Upper lobe of right lung (tissue), 1 donor: ENCODE results near the gene ECE2. TPM values are rescaled to one million over a fixed set of nuclear protein-coding genes. Genes with fewer than 3 reads are reported as not detected.

Experiments used
- ATAC-seq: fragments of 200-7000 bp; cut with Tn5 transposase; one replicate; pipeline ENCODE4 v1.9.1; 2020; ENCODE audit warnings: mild to moderate bottlenecking, moderate library complexity
- DNase-seq: peaks from one replicate; pipeline ENCODE4 v3.0.0-alpha.2; 2020
- H3K27ac ChIP-seq: fragments of 200-600 bp; one replicate; pipeline ENCODE4 v1.8.0; 2022
- H3K27me3 ChIP-seq: fragments of 200-600 bp; one replicate; pipeline ENCODE4 v1.8.0; 2022; ENCODE audit warnings: mild to moderate bottlenecking
- H3K36me3 ChIP-seq: fragments of 200-600 bp; one replicate; pipeline ENCODE4 v1.8.0; 2022
- H3K4me1 ChIP-seq: fragments of 200-600 bp; one replicate; pipeline ENCODE4 v1.8.0; 2022
- H3K4me3 ChIP-seq: fragments of 200-600 bp; one replicate; pipeline ENCODE4 v1.8.0; 2022; ENCODE audit warnings: mild to moderate bottlenecking
- H3K9me3 ChIP-seq: fragments of 200-600 bp; one replicate; pipeline ENCODE4 v1.8.0; 2022
- intact Hi-C: fragments of 100-400 bp; cut with DNase I; formaldehyde crosslinking; loops from one replicate; pipeline ENCODE4 v1.11.0; 2022
- total RNA-seq: library from RNA; stranded (reverse); fragmentation: NEBNext Ultra II Directional; extraction: Animal tissue kit (Norgen Biotek cat#: 25700); gene quantifications from one replicate; pipeline ENCODE4 v1.2.1, GENCODE V29; 2021
- TF ChIP-seq, protein P1 (sequence below): fragments of 200-600 bp; IDR thresholded peaks from one replicate; pipeline ENCODE4 v1.8.0; 2022; ENCODE audit warnings: antibody characterized with exemption
- donor health status: DM: no; HTN: yes; CAD: no; lungs with severe emphysema.

Gene ECE2
- total RNA-seq, 1 donor from 2014 or later, result not detected

GRCh38 chr3:184335291-184335660 is 59.5 kb downstream of the ECE2 start:
- Histone ChIP-seq H3K27me3 (no peaks in the 10 kb centered on the region), H3K36me3 (peaks cover 50% of the 10 kb centered on the region), H3K9me3 (no peaks in the 10 kb centered on the region), H3K4me3 (peak overlapping the region; percentile 72), H3K27ac (peak overlapping the region; percentile 89), H3K4me1 (peaks cover 26% of the 10 kb centered on the region)
- DNase-seq, result no peak
- intact Hi-C loops, result no loop called here
- no peak for ATAC-seq
- TF ChIP-seq, protein P1, sequence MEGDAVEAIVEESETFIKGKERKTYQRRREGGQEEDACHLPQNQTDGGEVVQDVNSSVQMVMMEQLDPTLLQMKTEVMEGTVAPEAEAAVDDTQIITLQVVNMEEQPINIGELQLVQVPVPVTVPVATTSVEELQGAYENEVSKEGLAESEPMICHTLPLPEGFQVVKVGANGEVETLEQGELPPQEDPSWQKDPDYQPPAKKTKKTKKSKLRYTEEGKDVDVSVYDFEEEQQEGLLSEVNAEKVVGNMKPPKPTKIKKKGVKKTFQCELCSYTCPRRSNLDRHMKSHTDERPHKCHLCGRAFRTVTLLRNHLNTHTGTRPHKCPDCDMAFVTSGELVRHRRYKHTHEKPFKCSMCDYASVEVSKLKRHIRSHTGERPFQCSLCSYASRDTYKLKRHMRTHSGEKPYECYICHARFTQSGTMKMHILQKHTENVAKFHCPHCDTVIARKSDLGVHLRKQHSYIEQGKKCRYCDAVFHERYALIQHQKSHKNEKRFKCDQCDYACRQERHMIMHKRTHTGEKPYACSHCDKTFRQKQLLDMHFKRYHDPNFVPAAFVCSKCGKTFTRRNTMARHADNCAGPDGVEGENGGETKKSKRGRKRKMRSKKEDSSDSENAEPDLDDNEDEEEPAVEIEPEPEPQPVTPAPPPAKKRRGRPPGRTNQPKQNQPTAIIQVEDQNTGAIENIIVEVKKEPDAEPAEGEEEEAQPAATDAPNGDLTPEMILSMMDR, result no peak

GRCh38 chr3:184335661-184336546 is 60.1 kb downstream of the ECE2 start:
- Histone ChIP-seq H3K4me1 (peaks cover 26% of the 10 kb centered on the region), H3K27me3 (no peaks in the 10 kb centered on the region), H3K9me3 (no peaks in the 10 kb centered on the region), H3K27ac (peak overlapping the region; percentile 89), H3K36me3 (peaks cover 44% of the 10 kb centered on the region), H3K4me3 (peak overlapping the region; percentile 72)
- DNase-seq (peak; percentile 94), ATAC-seq (peak; percentile 83)
- intact Hi-C loops, result no loop called here
- TF ChIP-seq, protein P1, result no peak

GRCh38 chr3:184336547-184337398 is 61.0 kb downstream of the ECE2 start:
- Histone ChIP-seq H3K27me3 (no peaks in the 10 kb centered on the region), H3K9me3 (no peaks in the 10 kb centered on the region), H3K36me3 (peaks cover 39% of the 10 kb centered on the region), H3K4me1 (peaks cover 26% of the 10 kb centered on the region), H3K4me3 (peak overlapping the region; percentile 72), H3K27ac (peak overlapping the region; percentile 89)
- TF ChIP-seq, protein P1, result no peak
- DNase-seq (no peak), ATAC-seq (peak; percentile 18)
- intact Hi-C loops, result no loop called here

- H3K4me1 ChIP-seq, result peaks cover 26% of the 10 kb centered on the region
- intact Hi-C loops, result no loop called here
Observed at GRCh38 chr3:184337399-184337714, 61.5 kb downstream of the ECE2 start, which contains the start of gene FAM131A. TSS of gene FAM131A (plus strand) at chr3:184337600. CDS start at chr3:184337631, 31 bp downstream.

DNA sequence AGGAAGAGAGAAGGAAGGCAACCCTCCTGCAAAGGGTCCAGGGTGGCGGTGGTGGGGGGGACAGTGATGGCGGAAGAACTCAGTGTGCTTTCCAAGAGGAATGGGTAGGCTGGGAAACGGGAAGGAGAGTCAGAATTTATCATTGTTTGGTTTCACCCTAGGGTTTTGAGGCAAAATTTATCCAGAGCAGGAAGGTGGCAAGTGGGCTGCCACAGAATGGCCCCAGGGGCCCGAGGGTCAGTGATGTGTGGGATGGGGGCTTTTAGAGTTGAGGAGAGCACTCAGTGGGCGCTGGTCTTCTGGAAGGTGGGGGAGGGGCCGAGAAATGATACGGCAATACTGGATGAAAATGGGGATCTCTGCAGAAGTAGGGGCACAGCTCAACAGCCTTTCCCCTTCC is 62.2 kb downstream of the ECE2 start:
- ATAC-seq (no peak), DNase-seq (no peak)
- no peaks in the 10 kb centered on the region for H3K27me3 ChIP-seq
- peak overlapping the region; percentile 89 for H3K27ac ChIP-seq
- H3K9me3 ChIP-seq, result no peaks in the 10 kb centered on the region
- TF ChIP-seq, protein P1, result no peak
- H3K4me3 ChIP-seq, result no peak overlapping the region
- peaks cover 26% of the 10 kb centered on the region for H3K4me1 ChIP-seq
- H3K36me3 ChIP-seq, result peaks cover 37% of the 10 kb centered on the region
- intact Hi-C loops, result no loop called here

More at GRCh38 chr3:184337399-184337714, 61.5 kb downstream of the ECE2 start, which contains the start of gene FAM131A:
- DNase-seq (no peak), ATAC-seq (no peak)
- no peaks in the 10 kb centered on the region for H3K9me3 ChIP-seq
- TF ChIP-seq, protein P1, result no peak
- peak within 1 kb of the TSS; percentile 89 for H3K27ac ChIP-seq
- peak within 1 kb of the TSS; percentile 72 for H3K4me3 ChIP-seq
- H3K27me3 ChIP-seq, result no peaks in the 10 kb centered on the region
- H3K36me3 ChIP-seq, result peaks cover 39% of the 10 kb centered on the region
